K562 (cell line): Measurements from ENCODE around the gene MVD. TPM values are rescaled to one million over a fixed set of nuclear protein-coding genes. Genes with fewer than 3 reads are reported as not detected.

Experiments used
- ATAC-seq: fragments of 200-7000 bp; cut with Tn5 transposase; 3 replicates; pipeline ENCODE4 v1.9.1; 2020; ENCODE audit warnings: moderate library complexity
- BruUV-seq: library from RNA; stranded (reverse); fragments of 400-500 nt; replicated peaks from 2 replicates; lab custom pipeline; 2021; lab: Mats Ljungman, UMichigan
- CTCF ChIA-PET: fragments of 300-600 bp; formaldehyde crosslinking; extraction: SDS; loops from one replicate; lab custom pipeline; 2021; ENCODE audit warnings: low intra/inter-chr PET ratio; lab: Yijun Ruan, JAX
- POLR2A ChIA-PET: fragments of 300-600, 350-650 bp; sonication (Branson Sonifier 250); formaldehyde crosslinking; extraction: SDS; loops from one replicate; lab custom pipeline; 2021; ENCODE audit warnings: antibody characterized with exemption, inconsistent platforms; lab: Yijun Ruan, JAX
- DNase-seq, 4 experiments: peaks; one replicate each; pipeline versions ENCODE4 v3.0.0 to v3.0.0-alpha.2; 2011 to 2018; ENCODE audit warnings: low spot score in 3 of 4, mixed read lengths in 3 of 4; ENCODE audit errors: extremely low read depth in 1 of 4
- FAIRE-seq: peaks from 2 replicates; lab custom pipeline; 2011; peaks lifted over from hg19 to GRCh38; lab: Jason Lieb, UNC
- H2AFZ ChIP-seq: 2 replicates; pipeline ENCODE4 v1.6.0; 2011; ENCODE audit warnings: low read depth, low read length, control low read depth, inconsistent platforms
- H3K27ac ChIP-seq: fragments of 200-600 bp; 3 replicates; pipeline ENCODE4 v1.8.0; 2011; ENCODE audit warnings: low read depth, mild to moderate bottlenecking, control low read depth, inconsistent platforms, low read length, moderate library complexity, mixed read lengths; ENCODE audit errors: extremely low read depth
- H3K27me3 ChIP-seq, 2 experiments: fragments of 300-600 bp in 1 of 2; 2 replicates in 1 of 2; 3 replicates in 1 of 2; pipeline versions ENCODE4 v1.6.0 to v1.8.0; 2011; ENCODE audit warnings: inconsistent platforms in 2 of 2, low read length in 2 of 2, mild to moderate bottlenecking in 1 of 2, mixed read lengths in 1 of 2, moderate library complexity in 1 of 2; ENCODE audit not compliant: control insufficient read depth in 2 of 2, insufficient read depth in 2 of 2
- H3K36me3 ChIP-seq: fragments of 300-600 bp; 3 replicates; pipeline ENCODE4 v1.8.0; 2011; ENCODE audit warnings: mild to moderate bottlenecking, low read length, inconsistent platforms; ENCODE audit not compliant: control insufficient read depth, insufficient read depth
- H3K4me1 ChIP-seq, 2 experiments: fragments of 200-600 bp in 1 of 2; replicated peaks in 1 of 2; 2 replicates in 1 of 2; 3 replicates in 1 of 2; pipeline versions ENCODE4 v1.5.1 to v1.8.0; 2011; ENCODE audit warnings: inconsistent platforms in 2 of 2, low read length in 2 of 2, mild to moderate bottlenecking in 1 of 2, mixed read lengths in 1 of 2, moderate library complexity in 1 of 2; ENCODE audit not compliant: control insufficient read depth in 2 of 2, insufficient read depth in 2 of 2
- H3K4me2 ChIP-seq: 2 replicates; pipeline ENCODE4 v1.6.1; 2011; ENCODE audit warnings: low read length, control low read depth, inconsistent platforms, mixed read lengths; ENCODE audit not compliant: insufficient read depth
- H3K4me3 ChIP-seq: fragments of 200-600 bp; sonication (generic), shearing (Covaris generic); 2 replicates; pipeline ENCODE4 v1.5.1; 2016; ENCODE audit warnings: control low read depth, inconsistent platforms
- H3K79me2 ChIP-seq: fragments of 200-600 bp; 3 replicates; pipeline ENCODE4 v1.8.0; 2011; ENCODE audit warnings: low read length, inconsistent platforms; ENCODE audit not compliant: control insufficient read depth, insufficient read depth
- H3K9ac ChIP-seq, 2 experiments: 2 replicates each; pipeline versions ENCODE4 v1.6.0 to v1.6.1; 2011; ENCODE audit warnings: low read depth in 2 of 2, low read length in 2 of 2, control low read depth in 1 of 2, inconsistent platforms in 1 of 2, mild to moderate bottlenecking in 1 of 2, mixed read lengths in 1 of 2; ENCODE audit not compliant: insufficient read depth in 1 of 2
- H3K9me1 ChIP-seq: one replicate; pipeline ENCODE4 v1.6.0; 2011; ENCODE audit warnings: inconsistent platforms, mild to moderate bottlenecking, low read length, moderate library complexity; ENCODE audit not compliant: control insufficient read depth, insufficient read depth
- H3K9me3 ChIP-seq: replicated peaks from 2 replicates; pipeline ENCODE4 v1.5.1; 2011; ENCODE audit warnings: low read depth, low read length, inconsistent platforms; ENCODE audit not compliant: control insufficient read depth, insufficient read depth
- H4K20me1 ChIP-seq: replicated peaks from 2 replicates; pipeline ENCODE4 v1.6.1; 2011; ENCODE audit warnings: low read length, inconsistent platforms, mixed read lengths; ENCODE audit not compliant: control insufficient read depth, insufficient read depth
- BRCA1 ChIP-seq, 2 experiments: fragments of 450-650 bp in 1 of 2; sonication (generic) in 1 of 2; formaldehyde crosslinking in 1 of 2; IDR thresholded peaks; 2 replicates each; pipeline versions ENCODE4 v1.5.0 to v1.6.1; 2017 to 2020; ENCODE audit warnings: mild to moderate bottlenecking in 1 of 2, missing genetic modification reagents in 1 of 2
- DDX20 ChIP-seq: fragments of 450-650 bp; IDR thresholded peaks from 2 replicates; pipeline ENCODE4 v1.6.1; 2016; ENCODE audit warnings: missing genetic modification characterization, low read depth, mild to moderate bottlenecking, missing compliant biosample characterization, moderate library complexity
- FOXP1 ChIP-seq: sonication (generic); formaldehyde crosslinking; IDR thresholded peaks from 2 replicates; pipeline ENCODE4 v1.8.0; 2022; ENCODE audit warnings: mild to moderate bottlenecking, missing genetic modification reagents
- MEF2A ChIP-seq: IDR thresholded peaks from 2 replicates; pipeline ENCODE4 v1.6.1; 2011; ENCODE audit warnings: low read depth, mild to moderate bottlenecking, low read length, moderate library complexity; ENCODE audit not compliant: control insufficient read depth
- PPARD ChIP-seq: fragments of 250-450 bp; sonication (Bioruptor Pico); IDR thresholded peaks from 2 replicates; pipeline ENCODE4 v1.8.0; 2022; ENCODE audit warnings: inconsistent platforms, mild to moderate bottlenecking, moderate library complexity
- PTRF ChIP-seq: fragments of 450-650 bp; IDR thresholded peaks from 2 replicates; pipeline ENCODE4 v1.6.1; 2016; ENCODE audit warnings: mild to moderate bottlenecking, missing genetic modification characterization, missing compliant biosample characterization
- RBM22 ChIP-seq: fragments of 200-400 bp; formaldehyde crosslinking; IDR thresholded peaks from 2 replicates; pipeline ENCODE4 v1.6.1; 2018; ENCODE audit warnings: low read length, low read depth; ENCODE audit not compliant: poor library complexity, severe bottlenecking
- RFX5 ChIP-seq: IDR thresholded peaks from 2 replicates; pipeline ENCODE4 v1.6.1; 2011; ENCODE audit warnings: low read depth, mild to moderate bottlenecking, improper control_type of control experiment, low read length
- SREBF1 ChIP-seq: fragments of 150-350 bp; IDR thresholded peaks from 2 replicates; pipeline ENCODE4 v1.6.1; 2014; ENCODE audit warnings: antibody characterized with exemption, low read depth, low read length, borderline replicate concordance
- TAF7 ChIP-seq: fragments of 450-650 bp; IDR thresholded peaks from 2 replicates; pipeline ENCODE4 v1.6.1; 2016; ENCODE audit warnings: missing genetic modification characterization, missing compliant biosample characterization
- XRCC3 ChIP-seq: fragments of 450-650 bp; IDR thresholded peaks from 2 replicates; pipeline ENCODE4 v1.6.1; 2017; ENCODE audit warnings: mild to moderate bottlenecking, moderate library complexity
- ZBTB1 ChIP-seq: sonication (generic); formaldehyde crosslinking; IDR thresholded peaks from 2 replicates; pipeline ENCODE4 v1.8.1; 2023; ENCODE audit warnings: missing genetic modification reagents, low read depth, mild to moderate bottlenecking, borderline replicate concordance
- ZNF212 ChIP-seq: fragments of 450-650 bp; formaldehyde crosslinking; IDR thresholded peaks from 2 replicates; pipeline ENCODE4 v1.4.0; 2020; ENCODE audit warnings: mild to moderate bottlenecking
- ZNF551 ChIP-seq: fragments of 250-450 bp; sonication (Bioruptor Pico); IDR thresholded peaks from 2 replicates; pipeline ENCODE4 v1.5.0; 2021; ENCODE audit warnings: mild to moderate bottlenecking, moderate library complexity
- WGBS: fragments of 100-300 bp; shearing (Covaris generic); methylation state at CpG from one replicate; pipeline ENCODE4 v1.1.6; 2016; ENCODE audit warnings: low coverage, mixed read lengths; ENCODE audit not compliant: insufficient coverage; ENCODE audit errors: missing lambda C conversion rate; 5-methylcytosine and 5-hydroxymethylcytosine counted together
- in situ Hi-C: fragments of 300-500 bp; cut with MboI; formaldehyde crosslinking; loops from 4 replicates; pipeline ENCODE4 v1.15.0; 2018; ENCODE audit warnings: inconsistent platforms, mixed read lengths
- intact Hi-C: fragments of 100-400 bp; cut with micrococcal nuclease; formaldehyde crosslinking; loops from 2 replicates; pipeline ENCODE4 v1.14.2; 2022
- polyA plus RNA-seq, 8 experiments: library from polyadenylated mRNA; depleted of rRNA in 4 of 8; stranded (reverse) in 5 of 8; unstranded in 3 of 8; fragments of >200 nt; fragmentation: Nextera tagmentation in 2 of 8; fragmentation: Illumina TruSeq in 1 of 8; extraction: Ambion mirVana in 2 of 8; extraction: Trizol in 1 of 8; gene quantifications; 2 replicates each; pipeline versions ENCODE4 v1.2.1 to v1.2.3, GENCODE V29; 2011 to 2014; ENCODE audit warnings: inconsistent platforms in 1 of 8, missing spikeins in 1 of 8
- total RNA-seq, 7 experiments: library from RNA; depleted of rRNA in 6 of 7; stranded (reverse); fragments of >200 nt in 6 of 7; fragmentation: Illumina TruSeq in 2 of 7; extraction: Trizol in 2 of 7; gene quantifications; 2 replicates each; pipeline versions ENCODE4 v1.2.1 to v1.2.3, GENCODE V29; 2011 to 2021; ENCODE audit warnings: low replicate concordance in 1 of 7
- TF ChIP-seq, protein P1 (sequence below): conservative IDR thresholded peaks from 2 replicates; pipeline ENCODE4 v1.6.1; 2011; ENCODE audit warnings: low read depth, mild to moderate bottlenecking, low read length; ENCODE audit not compliant: control insufficient read depth
- TF ChIP-seq, protein P2 (sequence below), 3 experiments: fragments of 200-800 bp in 1 of 3; fragments of 250-450 bp in 1 of 3; fragments of 450-650 bp in 1 of 3; sonication (Bioruptor Pico) in 1 of 3; sonication (Bioruptor generic) in 1 of 3; formaldehyde crosslinking in 1 of 3; IDR thresholded peaks; 2 replicates each; pipeline versions ENCODE4 v1.6.1 to v1.8.0; 2016 to 2022; ENCODE audit warnings: mild to moderate bottlenecking in 2 of 3, missing genetic modification characterization in 2 of 3, missing compliant biosample characterization in 1 of 3, moderate library complexity in 1 of 3
- TF ChIP-seq, protein P3 (sequence below): sonication (generic); formaldehyde crosslinking; IDR thresholded peaks from 2 replicates; pipeline ENCODE4 v1.5.0; 2020; ENCODE audit warnings: missing genetic modification reagents

Gene MVD
- total and polyA plus RNA-seq, 9 of the 15 experiments (the other 6 are each of a cell fraction or from before 2014, with no cell fraction given) = 12.2 to 141 (median 45.3) TPM

DNA sequence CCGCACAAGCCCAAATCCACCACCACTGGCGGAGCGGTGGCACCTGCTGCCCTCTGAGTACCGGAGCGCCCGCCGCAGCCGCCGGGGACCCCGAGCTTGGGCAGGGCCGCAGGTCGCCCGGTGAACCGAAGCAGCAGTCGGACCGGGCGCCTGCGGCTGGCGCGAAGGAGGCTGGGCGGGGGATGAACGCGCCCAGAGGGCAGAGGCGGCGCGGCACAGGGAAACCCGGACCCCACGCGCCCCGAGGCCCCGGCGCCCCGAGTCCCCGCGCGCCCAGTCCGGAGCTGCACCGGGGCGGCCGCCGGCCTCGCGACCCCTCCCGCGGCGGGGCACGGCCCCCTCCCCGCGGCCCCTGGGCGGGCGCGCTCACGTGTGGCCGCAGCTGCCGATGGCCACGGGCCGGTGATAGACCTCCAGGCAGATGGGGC is 42.9 kb upstream of the MVD start:
- peaks cover 16 to 79% of the 10 kb centered on the region in 2 experiments for H3K4me1 ChIP-seq
- TF ChIP-seq PPARD (CRISPR knock-in tag) = no peak
- no peak for TF ChIP-seq XRCC3
- TF ChIP-seq, protein P1, sequence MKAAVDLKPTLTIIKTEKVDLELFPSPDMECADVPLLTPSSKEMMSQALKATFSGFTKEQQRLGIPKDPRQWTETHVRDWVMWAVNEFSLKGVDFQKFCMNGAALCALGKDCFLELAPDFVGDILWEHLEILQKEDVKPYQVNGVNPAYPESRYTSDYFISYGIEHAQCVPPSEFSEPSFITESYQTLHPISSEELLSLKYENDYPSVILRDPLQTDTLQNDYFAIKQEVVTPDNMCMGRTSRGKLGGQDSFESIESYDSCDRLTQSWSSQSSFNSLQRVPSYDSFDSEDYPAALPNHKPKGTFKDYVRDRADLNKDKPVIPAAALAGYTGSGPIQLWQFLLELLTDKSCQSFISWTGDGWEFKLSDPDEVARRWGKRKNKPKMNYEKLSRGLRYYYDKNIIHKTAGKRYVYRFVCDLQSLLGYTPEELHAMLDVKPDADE = no peak
- no peak for TF ChIP-seq TAF7 (tag)
- no peak for TF ChIP-seq FOXP1 (CRISPR knock-in tag)
- TF ChIP-seq PTRF (tag) = no peak
- TF ChIP-seq, protein P2, sequence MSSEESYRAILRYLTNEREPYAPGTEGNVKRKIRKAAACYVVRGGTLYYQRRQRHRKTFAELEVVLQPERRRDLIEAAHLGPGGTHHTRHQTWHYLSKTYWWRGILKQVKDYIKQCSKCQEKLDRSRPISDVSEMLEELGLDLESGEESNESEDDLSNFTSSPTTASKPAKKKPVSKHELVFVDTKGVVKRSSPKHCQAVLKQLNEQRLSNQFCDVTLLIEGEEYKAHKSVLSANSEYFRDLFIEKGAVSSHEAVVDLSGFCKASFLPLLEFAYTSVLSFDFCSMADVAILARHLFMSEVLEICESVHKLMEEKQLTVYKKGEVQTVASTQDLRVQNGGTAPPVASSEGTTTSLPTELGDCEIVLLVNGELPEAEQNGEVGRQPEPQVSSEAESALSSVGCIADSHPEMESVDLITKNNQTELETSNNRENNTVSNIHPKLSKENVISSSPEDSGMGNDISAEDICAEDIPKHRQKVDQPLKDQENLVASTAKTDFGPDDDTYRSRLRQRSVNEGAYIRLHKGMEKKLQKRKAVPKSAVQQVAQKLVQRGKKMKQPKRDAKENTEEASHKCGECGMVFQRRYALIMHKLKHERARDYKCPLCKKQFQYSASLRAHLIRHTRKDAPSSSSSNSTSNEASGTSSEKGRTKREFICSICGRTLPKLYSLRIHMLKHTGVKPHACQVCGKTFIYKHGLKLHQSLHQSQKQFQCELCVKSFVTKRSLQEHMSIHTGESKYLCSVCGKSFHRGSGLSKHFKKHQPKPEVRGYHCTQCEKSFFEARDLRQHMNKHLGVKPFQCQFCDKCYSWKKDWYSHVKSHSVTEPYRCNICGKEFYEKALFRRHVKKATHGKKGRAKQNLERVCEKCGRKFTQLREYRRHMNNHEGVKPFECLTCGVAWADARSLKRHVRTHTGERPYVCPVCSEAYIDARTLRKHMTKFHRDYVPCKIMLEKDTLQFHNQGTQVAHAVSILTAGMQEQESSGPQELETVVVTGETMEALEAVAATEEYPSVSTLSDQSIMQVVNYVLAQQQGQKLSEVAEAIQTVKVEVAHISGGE (CRISPR knock-in tag; IDR thresholded peaks at IDR 0.05) = 0 out of 6 replicates have a peak, but pooled peaks of 1 of the 3 experiments have one; percentile 52
- 0 out of 2 replicates have a peak, but pooled peaks have one; percentile 2 for TF ChIP-seq ZBTB1
- TF ChIP-seq MEF2A = no peak
- TF ChIP-seq RBM22 = no peak
- TF ChIP-seq, protein P3, sequence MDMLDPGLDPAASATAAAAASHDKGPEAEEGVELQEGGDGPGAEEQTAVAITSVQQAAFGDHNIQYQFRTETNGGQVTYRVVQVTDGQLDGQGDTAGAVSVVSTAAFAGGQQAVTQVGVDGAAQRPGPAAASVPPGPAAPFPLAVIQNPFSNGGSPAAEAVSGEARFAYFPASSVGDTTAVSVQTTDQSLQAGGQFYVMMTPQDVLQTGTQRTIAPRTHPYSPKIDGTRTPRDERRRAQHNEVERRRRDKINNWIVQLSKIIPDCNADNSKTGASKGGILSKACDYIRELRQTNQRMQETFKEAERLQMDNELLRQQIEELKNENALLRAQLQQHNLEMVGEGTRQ (CRISPR knock-in tag) = peak; percentile 18; the same call in 1 of the 2 replicates
- TF ChIP-seq ZNF551 = no peak
- no peak for TF ChIP-seq DDX20 (tag)
- no peak for TF ChIP-seq SREBF1
- TF ChIP-seq RFX5 = no peak
- no peak for TF ChIP-seq BRCA1 (IDR thresholded peaks at IDR 0.05)
- TF ChIP-seq BRCA1 (CRISPR knock-in tag; IDR thresholded peaks at IDR 0.05) = no peak
- TF ChIP-seq ZNF212 = no peak

More for the DNA sequence above, 42.9 kb upstream of the MVD start:
- 2% methylated on average over 47 of the region's 57 CpGs for WGBS
- peak; percentile 31 for ATAC-seq
- BruUV-seq = no TSS peak
- ChIA-PET CTCF (no interaction called here), POLR2A (interaction anchor here (0.6 to 2.2 kb wide), 5 partner anchors 9 to 99 kb away, joined by 3 to 12 read pairs (median 5); no protein-coding TSS in a partner anchor)
- H3K4me2 ChIP-seq = peak overlapping the region; percentile 90
- in situ Hi-C loops (no loop called here), intact Hi-C loops (loop anchor here (5.0 kb wide), 1 partner anchor 44 kb away; the partner anchor contains the start of gene MVD)
- peak in 1 of 4 experiments; percentile 50 for DNase-seq
- peak overlapping the region; percentile 86 to 99 for H3K9ac ChIP-seq
- H2AFZ ChIP-seq = peak overlapping the region; percentile 63; the same call in 1 of the 2 replicates
- H3K27me3 ChIP-seq = no peaks in the 10 kb centered on the region
- H3K27ac ChIP-seq = peak overlapping the region; percentile 70
- no peak for FAIRE-seq
- H3K9me1 ChIP-seq = peaks cover 3% of the 10 kb centered on the region
- H3K9me3 ChIP-seq = no peaks in the 10 kb centered on the region
- peak overlapping the region; percentile 98 for H3K4me3 ChIP-seq
- peaks cover 58% of the 10 kb centered on the region; the same call in 2 of the 3 replicates for H3K36me3 ChIP-seq
- peaks cover 89% of the 10 kb centered on the region for H3K79me2 ChIP-seq
- H4K20me1 ChIP-seq = peaks cover 11% of the 10 kb centered on the region; the same call in 1 of the 2 replicates
